IPS DF 4.7 (cell line): Measurements from ENCODE around the gene CELF1.
"Not testable (repeated sequence)": the region's sequence is repeated elsewhere in the genome, so short reads cannot be mapped to it uniquely, and the experiment has no call there.

Source experiments
- DNase-seq: peaks from one replicate; pipeline ENCODE4 v3.0.0-alpha.2; 2013; ENCODE audit warnings: low spot score; ENCODE audit errors: extremely low read depth

CELF1 gene

GRCh38 chr11:47577460-47578041, 24.6 kb upstream of the CELF1 start:
- no peak for DNase-seq

DNA sequence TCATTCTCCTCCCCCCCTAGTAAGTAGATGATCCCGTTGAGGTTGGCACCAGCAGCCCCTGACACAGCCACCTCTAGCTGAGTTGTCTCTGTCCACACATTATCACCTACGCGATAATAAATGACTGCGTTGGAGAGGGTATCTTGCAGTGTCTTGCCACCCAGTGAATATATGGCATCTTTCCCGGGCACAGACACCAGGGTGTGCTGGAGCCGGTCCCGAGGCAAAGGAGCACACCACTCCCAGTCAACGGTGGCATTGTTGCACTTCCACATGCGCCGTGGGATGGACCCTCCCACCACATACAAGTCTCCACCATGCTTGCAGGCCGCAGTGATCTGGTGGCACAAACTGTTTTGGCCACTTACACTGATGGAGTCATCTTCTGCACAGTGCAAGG, 20.4 kb upstream of the CELF1 start:
- DNase-seq: no peak

DNA sequence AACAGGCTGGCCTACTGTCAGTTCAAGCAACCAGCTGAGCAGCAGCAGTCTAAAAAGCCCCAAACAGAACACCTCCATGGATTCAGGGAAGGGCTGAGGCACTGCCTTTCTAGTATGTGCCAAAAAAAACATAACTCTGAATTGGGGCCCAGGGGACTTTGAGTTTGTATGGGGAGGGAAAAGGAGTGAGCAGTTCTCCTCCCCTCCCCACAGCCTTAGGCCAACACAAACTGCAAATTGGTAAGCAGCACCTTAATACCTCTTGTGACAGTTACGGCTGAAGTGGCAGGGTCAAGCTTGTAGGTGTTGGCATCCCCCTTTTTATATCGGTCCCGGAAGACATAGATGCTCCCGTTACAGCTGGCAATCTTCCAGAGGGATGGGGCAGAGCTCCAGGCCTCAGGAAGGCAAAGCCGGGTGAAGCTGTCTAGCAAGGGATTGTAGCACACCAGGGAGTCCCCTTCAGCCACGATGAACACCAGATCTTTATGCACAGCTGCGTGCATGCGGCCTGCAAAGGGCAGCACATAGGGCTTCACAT, 19.9 kb upstream of the CELF1 start:
- no peak for DNase-seq

DNA sequence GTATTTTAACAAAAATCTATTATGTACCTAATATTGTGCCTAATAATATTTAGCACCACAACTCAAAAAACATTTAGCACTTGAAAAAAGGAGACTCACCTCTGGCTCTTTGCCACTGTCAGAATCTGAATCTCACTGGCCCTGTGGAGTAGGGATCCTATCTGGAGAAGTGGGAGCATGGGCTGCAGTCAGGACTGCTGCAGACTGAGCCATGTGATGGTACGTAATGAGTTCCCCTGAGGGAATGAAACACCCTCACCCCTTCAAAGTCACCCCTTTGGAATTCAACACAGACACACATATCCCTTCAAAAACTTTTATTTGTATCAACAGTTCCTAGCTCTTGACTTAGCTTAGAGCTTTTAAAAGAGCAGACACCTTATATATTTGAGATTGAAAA, 19.0 kb upstream of the CELF1 start:
- no peak for DNase-seq

DNA sequence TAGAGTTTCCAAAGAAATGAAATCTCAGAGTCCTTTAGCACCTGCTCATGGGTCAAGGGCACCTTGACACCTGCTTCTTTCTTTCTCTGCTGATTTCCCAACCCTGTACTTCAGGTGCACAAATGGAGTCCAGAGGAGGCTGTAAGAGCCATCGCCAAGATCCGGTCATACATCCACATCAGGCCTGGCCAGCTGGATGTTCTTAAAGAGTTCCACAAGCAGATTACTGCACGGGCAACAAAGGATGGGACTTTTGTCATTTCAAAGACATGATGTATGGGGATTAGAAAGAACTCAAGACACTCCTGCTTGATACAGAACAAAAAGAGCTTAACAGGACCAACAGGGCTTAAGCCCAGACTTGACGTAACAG, 18.4 kb upstream of the CELF1 start:
- DNase-seq: no peak

DNA sequence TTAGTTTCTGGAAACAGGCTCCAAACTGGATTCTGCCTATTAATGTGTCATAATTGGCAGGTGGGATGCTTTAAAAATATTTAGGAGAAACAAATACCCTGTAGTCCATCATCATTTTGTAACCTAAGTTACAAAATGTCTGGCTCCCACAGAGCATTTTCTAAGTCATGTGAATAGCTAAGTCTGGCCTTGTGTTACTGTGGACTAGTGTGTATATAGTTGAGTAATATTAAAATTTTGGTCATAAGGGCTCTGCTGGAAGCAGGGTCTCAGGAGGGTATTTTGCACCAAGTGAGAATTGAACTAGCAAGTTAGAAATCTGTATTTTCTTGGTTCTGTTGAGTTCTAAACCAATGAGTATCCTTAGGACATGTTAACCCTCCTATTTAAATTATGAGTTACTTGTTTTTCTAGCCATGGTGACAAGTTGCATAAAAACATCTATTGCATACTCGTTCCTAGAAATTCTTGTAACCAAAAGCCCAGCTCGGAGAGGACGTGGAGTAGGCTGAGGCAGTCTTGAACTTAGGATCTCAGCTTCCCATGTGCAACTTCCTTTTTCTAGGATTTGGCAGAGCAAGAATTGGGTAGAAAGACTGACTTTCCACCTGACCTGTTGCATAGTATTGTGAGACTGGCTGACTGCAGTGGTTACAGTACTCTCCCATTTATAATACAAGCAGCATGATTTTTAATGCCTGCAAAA, 17.9 kb upstream of the CELF1 start:
- no peak for DNase-seq

DNA sequence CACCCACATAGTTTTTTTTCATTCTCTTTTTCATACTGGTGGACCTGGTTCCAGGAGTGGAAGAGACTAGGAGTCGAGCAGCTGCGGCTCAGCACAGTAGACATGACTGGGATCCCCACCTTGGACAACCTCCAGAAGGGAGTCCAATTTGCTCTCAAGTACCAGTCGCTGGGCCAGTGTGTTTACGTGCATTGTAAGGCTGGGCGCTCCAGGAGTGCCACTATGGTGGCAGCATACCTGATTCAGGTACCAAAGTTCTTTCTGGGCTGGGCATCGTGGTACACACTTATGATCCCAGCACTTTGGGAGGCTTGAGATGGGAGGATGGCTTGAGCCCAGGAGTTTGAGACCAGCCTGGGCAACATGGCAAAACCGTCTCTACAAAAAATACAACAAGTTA, 16.7 kb upstream of the CELF1 start:
- no peak for DNase-seq

- no peak for DNase-seq
These were observed 13.3 kb upstream of the CELF1 start for GRCh38 chr11:47566149-47566698.

DNA sequence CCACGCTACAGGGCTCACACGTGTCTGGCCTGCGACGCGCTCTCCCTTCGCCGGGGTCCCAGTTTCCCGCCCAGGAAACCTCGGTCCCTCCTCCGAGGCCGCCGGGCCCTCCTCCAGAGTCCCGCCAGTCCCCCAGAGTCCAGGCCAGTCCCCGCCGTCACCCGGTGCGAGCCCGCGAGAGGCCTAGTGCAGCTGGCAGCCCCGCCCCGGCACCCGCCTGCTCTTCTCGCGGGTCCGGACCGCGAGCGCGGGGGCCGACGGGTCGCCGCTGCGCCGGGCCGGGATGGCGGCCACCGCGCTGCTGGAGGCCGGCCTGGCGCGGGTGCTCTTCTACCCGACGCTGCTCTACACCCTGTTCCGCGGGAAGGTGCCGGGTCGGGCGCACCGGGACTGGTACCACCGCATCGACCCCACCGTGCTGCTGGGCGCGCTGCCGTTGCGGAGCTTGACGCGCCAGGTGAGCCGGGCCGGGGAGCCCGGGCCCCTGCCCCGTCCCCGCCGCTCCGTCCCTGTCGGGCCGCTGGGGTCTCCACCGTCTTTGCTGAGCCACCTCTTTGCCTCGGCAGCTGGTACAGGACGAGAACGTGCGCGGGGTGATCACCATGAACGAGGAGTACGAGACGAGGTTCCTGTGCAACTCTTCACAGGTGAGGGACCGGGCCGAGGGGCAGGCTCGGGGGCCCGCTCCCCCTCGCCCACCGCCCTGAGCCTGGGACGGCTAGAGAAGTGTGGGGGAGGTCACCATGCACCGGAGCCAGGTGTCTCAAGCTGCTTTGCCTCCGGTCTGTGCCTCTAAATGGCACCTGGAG, 12.6 kb upstream of the CELF1 start, which contains the start of gene PTPMT1:
Gene PTPMT1, plus strand, starts transcription at position 260 of the 809 bp plus-strand sequence. Its CDS starts 24 bp downstream, at position 284.
- no peak for DNase-seq

DNA sequence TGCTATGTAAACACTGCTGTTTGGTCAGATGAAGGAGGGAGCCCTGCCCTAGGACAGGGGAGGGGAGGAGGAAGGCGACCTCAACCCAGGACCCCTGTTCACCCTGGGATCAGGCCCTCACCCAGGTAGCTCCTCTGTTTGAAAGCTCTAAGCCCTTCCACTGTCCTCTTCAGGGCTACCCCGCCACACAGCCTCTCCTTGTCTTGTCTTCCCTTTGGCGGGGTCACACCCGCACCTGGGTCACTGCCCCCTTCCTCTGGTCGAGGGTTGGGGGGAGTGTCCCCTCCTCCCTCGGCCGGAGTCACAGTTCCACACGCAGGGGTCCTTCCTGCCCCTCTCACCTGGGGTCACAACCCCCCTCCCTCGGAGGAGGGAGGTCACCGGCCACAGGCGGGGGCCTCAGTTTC, 12.0 kb upstream of the CELF1 start:
- DNase-seq: no peak

- not testable (repeated sequence) for DNase-seq
These were observed 11.4 kb upstream of the CELF1 start for GRCh38 chr11:47564366-47564765.

GRCh38 chr11:47562393-47562792, 9.5 kb upstream of the CELF1 start:
- DNase-seq: not testable (repeated sequence)

GRCh38 chr11:47560426-47560825, 7.5 kb upstream of the CELF1 start:
- DNase-seq: no peak

- no peak for DNase-seq
These were observed 5.8 kb upstream of the CELF1 start for GRCh38 chr11:47558695-47559094.

DNA sequence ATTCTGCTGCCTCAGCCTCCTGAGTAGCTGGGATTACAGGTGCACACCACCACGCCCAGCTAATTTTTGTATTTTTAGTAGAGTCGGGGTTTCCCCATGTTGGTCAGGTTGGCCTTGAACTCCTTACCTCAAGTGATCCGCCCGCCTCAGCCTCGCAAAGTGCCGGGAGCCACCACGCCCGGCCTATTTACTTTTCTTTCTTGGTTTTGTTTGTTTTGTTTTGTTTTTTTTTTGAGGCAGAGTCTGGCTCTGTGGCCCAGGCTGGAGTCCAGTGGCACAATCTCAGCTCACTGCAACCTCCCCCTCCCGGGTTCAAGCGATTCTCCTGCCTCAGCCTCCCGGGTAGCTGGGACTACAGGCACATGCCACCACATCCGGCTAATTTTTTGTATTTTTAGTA, 4.1 kb upstream of the CELF1 start:
- not testable (repeated sequence) for DNase-seq

DNA sequence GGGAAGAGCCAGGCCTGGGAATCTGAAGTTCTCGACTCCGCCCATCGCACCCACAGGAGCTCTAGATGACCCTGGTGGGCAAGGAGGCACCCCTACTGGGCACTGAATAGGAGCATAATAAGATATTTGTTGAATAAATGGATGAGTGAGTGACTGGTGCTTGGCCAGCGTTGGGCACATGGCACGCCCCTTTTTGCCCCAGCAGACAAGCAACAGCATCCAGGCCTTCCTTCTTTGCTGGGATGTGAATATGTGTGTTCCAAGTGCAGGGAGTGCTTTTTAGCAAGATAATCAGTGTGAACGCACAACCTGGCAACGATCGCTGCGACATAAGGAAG, 443 bp upstream of the CELF1 start:
- DNase-seq: no peak

DNA sequence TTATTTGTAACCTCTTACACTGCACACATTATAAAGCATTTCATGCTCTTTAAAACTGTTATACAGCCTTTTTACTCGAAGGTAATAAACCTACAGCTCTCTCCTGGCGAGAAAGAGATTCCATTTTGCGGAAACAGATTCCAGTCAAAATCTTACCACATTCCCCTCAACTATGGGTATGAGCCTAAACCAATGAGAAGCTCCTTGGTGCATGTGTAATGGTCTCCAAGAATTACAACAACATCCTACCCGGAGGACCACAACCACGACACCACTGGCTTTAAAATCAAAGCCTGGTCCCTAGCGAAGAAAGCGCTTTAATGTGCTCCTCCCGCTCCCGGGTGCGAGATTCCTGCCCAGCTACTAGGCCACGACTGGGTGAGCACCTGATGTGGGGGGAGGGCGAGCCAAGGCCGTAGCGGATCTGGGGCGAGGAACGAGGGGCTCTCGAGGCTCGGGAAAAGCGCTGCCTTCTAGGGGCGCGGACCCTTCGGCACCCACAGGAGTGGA, 821 bp downstream of the CELF1 start:
- no peak for DNase-seq

DNA sequence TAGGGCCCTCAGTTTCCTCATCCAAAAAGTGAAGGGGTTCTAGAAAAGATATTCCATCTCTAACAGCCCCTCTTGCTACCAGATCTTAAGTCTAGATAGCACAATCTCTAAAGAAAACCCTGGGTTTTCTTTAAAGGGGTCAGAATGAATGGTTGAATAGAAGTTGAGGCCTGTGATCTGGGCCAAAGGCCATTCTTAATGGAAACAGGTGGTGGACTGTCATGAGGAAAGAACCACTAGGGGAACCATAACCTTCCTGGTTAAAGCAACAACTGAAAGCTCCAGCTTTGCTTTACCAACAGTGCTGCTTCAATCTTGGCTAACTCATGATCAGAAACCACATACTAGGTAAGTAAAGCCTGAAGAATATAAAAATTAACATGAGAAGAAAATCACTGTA, 1.8 kb downstream of the CELF1 start:
- DNase-seq: no peak

DNA sequence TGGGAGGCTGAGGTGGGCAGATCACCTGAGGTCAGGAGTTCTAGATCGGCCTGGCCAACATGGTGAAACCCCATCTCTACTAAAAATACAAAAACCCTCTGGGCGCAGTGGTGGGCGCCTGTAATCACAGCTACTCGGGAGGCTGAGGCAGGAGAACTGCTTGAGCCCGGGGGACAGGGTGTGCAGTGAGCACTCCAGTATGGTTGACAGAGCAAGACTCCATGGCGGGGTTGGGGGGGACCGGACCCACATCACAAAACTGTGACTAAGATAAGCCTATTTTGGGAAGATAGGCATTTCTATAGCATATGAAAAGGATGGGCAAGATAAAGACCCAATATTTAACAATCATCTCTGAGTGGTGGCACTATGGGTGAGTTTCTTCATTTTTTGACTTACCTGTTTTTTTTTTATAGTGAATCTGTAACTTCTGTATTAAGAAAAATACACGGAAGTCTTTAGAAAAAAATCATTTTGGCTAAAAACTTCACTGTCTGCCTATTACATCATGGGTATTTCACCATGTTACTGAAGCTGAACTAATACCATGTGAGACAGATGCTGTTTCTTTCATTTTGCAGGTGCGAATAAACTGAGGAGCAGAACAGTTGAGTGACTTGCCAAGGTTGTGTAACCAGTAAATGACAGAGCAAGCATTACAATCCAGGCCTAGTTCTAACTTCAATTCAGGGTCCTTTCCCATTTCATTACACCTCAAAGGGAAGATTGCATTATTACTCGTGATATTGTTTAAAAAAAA, 2.5 kb downstream of the CELF1 start:
- no peak for DNase-seq

GRCh38 chr11:47546274-47546673, 6.7 kb downstream of the CELF1 start:
- DNase-seq: not testable (repeated sequence)

GRCh38 chr11:47545298-47545697, 7.6 kb downstream of the CELF1 start:
- DNase-seq: no peak
